Endothelial cell (in vitro differentiated cells): ENCODE results near the gene STYX. TPM values are rescaled to one million over a fixed set of nuclear protein-coding genes. Genes with fewer than 3 reads are reported as not detected.
A peak's percentile ranks its signal among the peaks of the same experiment; 100 is the strongest.

Experiments
- DNase-seq: peaks from one replicate; pipeline ENCODE4 v3.0.0; 2021; ENCODE audit warnings: low spot score
- H3K27ac Mint-ChIP-seq: one replicate; pipeline ENCODE4 v1.8.0; 2021; ENCODE audit warnings: mixed read lengths, inconsistent platforms; ENCODE audit not compliant: unreplicated experiment
- H3K27me3 Mint-ChIP-seq: one replicate; pipeline ENCODE4 v1.8.0; 2021; ENCODE audit warnings: mild to moderate bottlenecking, moderate library complexity, mixed read lengths, inconsistent platforms; ENCODE audit not compliant: unreplicated experiment
- H3K36me3 Mint-ChIP-seq: one replicate; pipeline ENCODE4 v1.8.0; 2021; ENCODE audit warnings: mild to moderate bottlenecking, low read depth, mixed read lengths, inconsistent platforms; ENCODE audit not compliant: unreplicated experiment
- H3K4me1 Mint-ChIP-seq: one replicate; pipeline ENCODE4 v1.8.0; 2021; ENCODE audit warnings: mild to moderate bottlenecking, mixed read lengths, inconsistent platforms; ENCODE audit not compliant: unreplicated experiment
- H3K4me3 Mint-ChIP-seq: one replicate; pipeline ENCODE4 v1.8.0; 2021; ENCODE audit warnings: mild to moderate bottlenecking, mixed read lengths, inconsistent platforms; ENCODE audit not compliant: unreplicated experiment
- H3K9me3 Mint-ChIP-seq: one replicate; pipeline ENCODE4 v1.8.0; 2021; ENCODE audit warnings: mixed read lengths, inconsistent platforms; ENCODE audit not compliant: unreplicated experiment
- CTCF ChIP-seq: fragments of 200-600 bp; sonication (generic); IDR thresholded peaks from one replicate; pipeline ENCODE4 v1.5.0; 2021; ENCODE audit warnings: antibody characterized with exemption; ENCODE audit not compliant: unreplicated experiment
- total RNA-seq: library from RNA; stranded (reverse); fragmentation: NEBNext Ultra II Directional; extraction: Animal tissue kit (Norgen Biotek cat#: 25700); gene quantifications from one replicate; pipeline ENCODE4 v1.2.1, GENCODE V29; 2021; ENCODE audit not compliant: unreplicated experiment

The STYX gene
- total RNA-seq, 1 donor from 2014 or later, result 17.0 TPM

- H3K36me3 Mint-ChIP-seq, result no peaks in the 10 kb centered on the region
- no peaks in the 10 kb centered on the region for H3K4me1 Mint-ChIP-seq
- no peaks in the 10 kb centered on the region for H3K9me3 Mint-ChIP-seq
- H3K27ac Mint-ChIP-seq, result peak overlapping the region; percentile 68
- no peak for DNase-seq
- H3K4me3 Mint-ChIP-seq, result no peak overlapping the region
- TF ChIP-seq CTCF, result no peak
- H3K27me3 Mint-ChIP-seq, result no peaks in the 10 kb centered on the region
These were observed 71.2 kb downstream of the STYX start for GRCh38 chr14:52801014-52801712.

GRCh38 chr14:52802597-52802996, 72.6 kb downstream of the STYX start:
- TF ChIP-seq CTCF, result no peak
- H3K27ac Mint-ChIP-seq, result no peak overlapping the region
- H3K36me3 Mint-ChIP-seq, result no peaks in the 10 kb centered on the region
- DNase-seq, result no peak
- no peak overlapping the region for H3K4me3 Mint-ChIP-seq
- H3K4me1 Mint-ChIP-seq, result no peaks in the 10 kb centered on the region
- H3K9me3 Mint-ChIP-seq, result no peaks in the 10 kb centered on the region
- H3K27me3 Mint-ChIP-seq, result no peaks in the 10 kb centered on the region

- no peak for DNase-seq
- Mint-ChIP-seq H3K27me3 (no peaks in the 10 kb centered on the region), H3K27ac (no peak overlapping the region), H3K9me3 (no peaks in the 10 kb centered on the region), H3K4me1 (no peaks in the 10 kb centered on the region), H3K36me3 (no peaks in the 10 kb centered on the region), H3K4me3 (no peak overlapping the region)
- no peak for TF ChIP-seq CTCF
These were observed 76.1 kb downstream of the STYX start for GRCh38 chr14:52806115-52806514.

- H3K4me1 Mint-ChIP-seq, result no peaks in the 10 kb centered on the region
- H3K27me3 Mint-ChIP-seq, result no peaks in the 10 kb centered on the region
- no peak for TF ChIP-seq CTCF
- H3K4me3 Mint-ChIP-seq, result no peak overlapping the region
- no peaks in the 10 kb centered on the region for H3K36me3 Mint-ChIP-seq
- no peak overlapping the region for H3K27ac Mint-ChIP-seq
- no peaks in the 10 kb centered on the region for H3K9me3 Mint-ChIP-seq
- DNase-seq, result no peak
These were observed 78.1 kb downstream of the STYX start for GRCh38 chr14:52808101-52808500.

GRCh38 chr14:52821805-52822250, 91.9 kb downstream of the STYX start:
- Mint-ChIP-seq H3K9me3 (no peaks in the 10 kb centered on the region), H3K36me3 (no peaks in the 10 kb centered on the region), H3K27ac (no peak overlapping the region), H3K27me3 (peaks cover 3% of the 10 kb centered on the region), H3K4me1 (no peaks in the 10 kb centered on the region), H3K4me3 (no peak overlapping the region)
- DNase-seq, result no peak
- no peak for TF ChIP-seq CTCF
